ENCODE data around the gene SRGAP1. TPM values are rescaled to one million over a fixed set of nuclear protein-coding genes. Genes with fewer than 3 reads are reported as not detected.

SRGAP1 gene
- total RNA-seq, 1 experiment from 2014 or later = 65.0 TPM

- no peaks in the 10 kb centered on the region for H3K27me3 Mint-ChIP-seq (ENCODE audit: insufficient read depth, unreplicated experiment)
- ChIA-PET CTCF (no interaction called here), POLR2A (interaction anchor here (0.6 kb wide), 1 partner anchor 90 kb away, joined by 3 read pairs; no protein-coding TSS in a partner anchor)
- H3K9me3 Mint-ChIP-seq (ENCODE audit: unreplicated experiment) = no peaks in the 10 kb centered on the region
- BruUV-seq (replicated peaks) = no TSS peak
- no peak overlapping the region for H3K4me3 Mint-ChIP-seq (ENCODE audit: unreplicated experiment)
- no peak for DNase-seq (ENCODE audit: unreplicated experiment)
- intact Hi-C loops (cut with micrococcal nuclease) = no loop called here
- H3K4me1 Mint-ChIP-seq (ENCODE audit: insufficient read depth, unreplicated experiment) = no peaks in the 10 kb centered on the region
- H3K36me3 Mint-ChIP-seq (ENCODE audit: insufficient read depth, unreplicated experiment) = peaks cover 40% of the 10 kb centered on the region
- no peak overlapping the region for H3K27ac Mint-ChIP-seq (ENCODE audit: low read depth, unreplicated experiment)
- no peak for TF ChIP-seq CTCF (IDR thresholded peaks at IDR 0.05; ENCODE audit: unreplicated experiment)
These were observed 302.6 kb downstream of the SRGAP1 start for GRCh38 chr12:64147011-64147631.

DNA sequence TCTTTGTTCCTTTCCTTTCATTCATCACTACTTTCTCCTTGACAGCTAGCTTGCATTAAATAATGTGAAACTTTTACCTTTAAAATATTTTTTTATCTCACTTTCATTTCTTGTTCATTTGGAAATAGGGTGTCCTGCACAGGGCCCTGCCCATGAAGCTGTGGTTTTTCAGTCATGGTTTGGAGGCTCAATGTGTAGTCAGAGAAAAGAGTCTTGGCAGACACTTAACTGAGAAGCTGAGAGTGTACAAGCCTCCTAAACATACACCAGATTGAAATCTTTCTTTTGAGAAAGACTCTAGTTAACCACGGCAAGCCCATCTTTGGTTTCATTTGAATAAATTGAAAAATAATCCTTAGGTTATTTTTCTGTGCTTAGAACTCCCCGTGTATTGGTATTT lies 303.4 kb downstream of the SRGAP1 start:
- DNase-seq (ENCODE audit: unreplicated experiment) = no peak
- Mint-ChIP-seq H3K27me3 (ENCODE audit: insufficient read depth, unreplicated experiment) (no peaks in the 10 kb centered on the region), H3K36me3 (ENCODE audit: insufficient read depth, unreplicated experiment) (peaks cover 42% of the 10 kb centered on the region), H3K4me3 (ENCODE audit: unreplicated experiment) (no peak overlapping the region), H3K9me3 (ENCODE audit: unreplicated experiment) (no peaks in the 10 kb centered on the region), H3K4me1 (ENCODE audit: insufficient read depth, unreplicated experiment) (no peaks in the 10 kb centered on the region), H3K27ac (ENCODE audit: low read depth, unreplicated experiment) (no peak overlapping the region)
- intact Hi-C loops (cut with micrococcal nuclease) = no loop called here
- no peak for TF ChIP-seq CTCF (IDR thresholded peaks at IDR 0.05; ENCODE audit: unreplicated experiment)
- BruUV-seq (replicated peaks) = no TSS peak
- CTCF ChIA-PET = interaction anchor here (0.7 kb wide), 1 partner anchor 108 kb away, joined by 3 read pairs; no protein-coding TSS in a partner anchor
- POLR2A ChIA-PET = no interaction called here

GRCh38 chr12:64154677-64155076 lies 310.2 kb downstream of the SRGAP1 start:
- CTCF ChIA-PET = interaction anchor here (0.6 kb wide), 1 partner anchor 27 kb away, joined by 4 read pairs; no protein-coding TSS in a partner anchor

DNA sequence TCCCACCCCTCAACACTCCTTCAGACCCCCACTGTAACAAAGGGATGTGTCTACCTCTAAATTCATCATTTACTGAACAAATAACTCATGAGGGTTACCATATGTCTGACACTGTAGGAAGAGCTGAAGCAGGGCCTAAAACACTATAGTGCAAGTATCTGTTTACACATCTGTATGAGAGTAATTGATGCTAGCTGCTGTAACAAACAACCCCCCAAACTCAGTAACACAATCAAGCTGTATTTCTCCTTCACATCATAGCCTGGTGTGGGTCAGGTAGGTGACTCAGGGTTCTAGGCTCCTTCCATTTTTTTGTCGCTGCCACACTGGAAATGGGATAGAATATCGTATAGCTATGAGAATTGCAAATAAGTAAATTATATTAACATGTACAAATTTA lies 312.6 kb downstream of the SRGAP1 start:
- Mint-ChIP-seq H3K27me3 (ENCODE audit: insufficient read depth, unreplicated experiment) (no peaks in the 10 kb centered on the region), H3K4me1 (ENCODE audit: insufficient read depth, unreplicated experiment) (peaks cover 32% of the 10 kb centered on the region), H3K9me3 (ENCODE audit: unreplicated experiment) (no peaks in the 10 kb centered on the region), H3K4me3 (ENCODE audit: unreplicated experiment) (no peak overlapping the region), H3K27ac (ENCODE audit: low read depth, unreplicated experiment) (no peak overlapping the region), H3K36me3 (ENCODE audit: insufficient read depth, unreplicated experiment) (peaks cover 15% of the 10 kb centered on the region)
- intact Hi-C loops (cut with micrococcal nuclease) = no loop called here
- TF ChIP-seq CTCF (IDR thresholded peaks at IDR 0.05; ENCODE audit: unreplicated experiment) = no peak
- ChIA-PET POLR2A (interaction anchor here (0.6 to 0.9 kb wide), 3 partner anchors 26 to 69 kb away, joined by 3 to 4 read pairs (median 3); no protein-coding TSS in a partner anchor), CTCF (interaction anchor here (0.6 to 0.7 kb wide), 3 partner anchors 52 to 1051 kb away, joined by 3 to 4 read pairs (median 3); no protein-coding TSS in a partner anchor)
- DNase-seq (ENCODE audit: unreplicated experiment) = no peak
- BruUV-seq (replicated peaks) = no TSS peak

More at GRCh38 chr12:64154677-64155076, 310.2 kb downstream of the SRGAP1 start:
- Mint-ChIP-seq H3K27ac (ENCODE audit: low read depth, unreplicated experiment) (no peak overlapping the region), H3K27me3 (ENCODE audit: insufficient read depth, unreplicated experiment) (no peaks in the 10 kb centered on the region), H3K36me3 (ENCODE audit: insufficient read depth, unreplicated experiment) (peaks cover 16% of the 10 kb centered on the region), H3K4me1 (ENCODE audit: insufficient read depth, unreplicated experiment) (peaks cover 12% of the 10 kb centered on the region), H3K9me3 (ENCODE audit: unreplicated experiment) (no peaks in the 10 kb centered on the region), H3K4me3 (ENCODE audit: unreplicated experiment) (no peak overlapping the region)
- no peak for TF ChIP-seq CTCF (IDR thresholded peaks at IDR 0.05; ENCODE audit: unreplicated experiment)
- BruUV-seq (replicated peaks) = no TSS peak
- intact Hi-C loops (cut with micrococcal nuclease) = no loop called here
- POLR2A ChIA-PET = no interaction called here
- DNase-seq (ENCODE audit: unreplicated experiment) = no peak
